ENCODE measurements around the gene APIP. TPM values are rescaled to one million over a fixed set of nuclear protein-coding genes. Genes with fewer than 3 reads are reported as not detected.

APIP gene
- total RNA-seq, 1 experiment from 2014 or later, result 42.6 TPM

- no TSS peak for BruUV-seq (replicated peaks)
- POLR2A ChIA-PET, result no interaction called here
- in situ Hi-C loops (cut with HindIII; ENCODE audit: low pct_unique_long_range_greater_than_20kb, low sequenced_read_pairs), result no loop called here
- CTCF ChIA-PET, result no interaction called here
- H3K4me1 ChIP-seq (ENCODE audit: control insufficient read depth, insufficient read depth, low read length), result no peaks in the 10 kb centered on the region
- H3K27me3 ChIP-seq (ENCODE audit: control insufficient read depth, insufficient read depth, low read length), result no peaks in the 10 kb centered on the region
- H3K4me3 ChIP-seq (ENCODE audit: low read depth in 2 of 2, low read length in 2 of 2), result no peak overlapping the region
- intact Hi-C loops (cut with micrococcal nuclease; ENCODE audit: unreplicated experiment), result no loop called here
- TF ChIP-seq TCF7L2 (IDR thresholded peaks at IDR 0.05; ENCODE audit: low read depth, low read length), result no peak
- TF ChIP-seq, protein P1, sequence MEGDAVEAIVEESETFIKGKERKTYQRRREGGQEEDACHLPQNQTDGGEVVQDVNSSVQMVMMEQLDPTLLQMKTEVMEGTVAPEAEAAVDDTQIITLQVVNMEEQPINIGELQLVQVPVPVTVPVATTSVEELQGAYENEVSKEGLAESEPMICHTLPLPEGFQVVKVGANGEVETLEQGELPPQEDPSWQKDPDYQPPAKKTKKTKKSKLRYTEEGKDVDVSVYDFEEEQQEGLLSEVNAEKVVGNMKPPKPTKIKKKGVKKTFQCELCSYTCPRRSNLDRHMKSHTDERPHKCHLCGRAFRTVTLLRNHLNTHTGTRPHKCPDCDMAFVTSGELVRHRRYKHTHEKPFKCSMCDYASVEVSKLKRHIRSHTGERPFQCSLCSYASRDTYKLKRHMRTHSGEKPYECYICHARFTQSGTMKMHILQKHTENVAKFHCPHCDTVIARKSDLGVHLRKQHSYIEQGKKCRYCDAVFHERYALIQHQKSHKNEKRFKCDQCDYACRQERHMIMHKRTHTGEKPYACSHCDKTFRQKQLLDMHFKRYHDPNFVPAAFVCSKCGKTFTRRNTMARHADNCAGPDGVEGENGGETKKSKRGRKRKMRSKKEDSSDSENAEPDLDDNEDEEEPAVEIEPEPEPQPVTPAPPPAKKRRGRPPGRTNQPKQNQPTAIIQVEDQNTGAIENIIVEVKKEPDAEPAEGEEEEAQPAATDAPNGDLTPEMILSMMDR (IDR thresholded peaks at IDR 0.05), result no peak
- no peak for TF ChIP-seq SIN3A (IDR thresholded peaks at IDR 0.05; ENCODE audit: borderline replicate concordance, insufficient read depth, low read depth, low read length)
- TF ChIP-seq, protein P2, sequence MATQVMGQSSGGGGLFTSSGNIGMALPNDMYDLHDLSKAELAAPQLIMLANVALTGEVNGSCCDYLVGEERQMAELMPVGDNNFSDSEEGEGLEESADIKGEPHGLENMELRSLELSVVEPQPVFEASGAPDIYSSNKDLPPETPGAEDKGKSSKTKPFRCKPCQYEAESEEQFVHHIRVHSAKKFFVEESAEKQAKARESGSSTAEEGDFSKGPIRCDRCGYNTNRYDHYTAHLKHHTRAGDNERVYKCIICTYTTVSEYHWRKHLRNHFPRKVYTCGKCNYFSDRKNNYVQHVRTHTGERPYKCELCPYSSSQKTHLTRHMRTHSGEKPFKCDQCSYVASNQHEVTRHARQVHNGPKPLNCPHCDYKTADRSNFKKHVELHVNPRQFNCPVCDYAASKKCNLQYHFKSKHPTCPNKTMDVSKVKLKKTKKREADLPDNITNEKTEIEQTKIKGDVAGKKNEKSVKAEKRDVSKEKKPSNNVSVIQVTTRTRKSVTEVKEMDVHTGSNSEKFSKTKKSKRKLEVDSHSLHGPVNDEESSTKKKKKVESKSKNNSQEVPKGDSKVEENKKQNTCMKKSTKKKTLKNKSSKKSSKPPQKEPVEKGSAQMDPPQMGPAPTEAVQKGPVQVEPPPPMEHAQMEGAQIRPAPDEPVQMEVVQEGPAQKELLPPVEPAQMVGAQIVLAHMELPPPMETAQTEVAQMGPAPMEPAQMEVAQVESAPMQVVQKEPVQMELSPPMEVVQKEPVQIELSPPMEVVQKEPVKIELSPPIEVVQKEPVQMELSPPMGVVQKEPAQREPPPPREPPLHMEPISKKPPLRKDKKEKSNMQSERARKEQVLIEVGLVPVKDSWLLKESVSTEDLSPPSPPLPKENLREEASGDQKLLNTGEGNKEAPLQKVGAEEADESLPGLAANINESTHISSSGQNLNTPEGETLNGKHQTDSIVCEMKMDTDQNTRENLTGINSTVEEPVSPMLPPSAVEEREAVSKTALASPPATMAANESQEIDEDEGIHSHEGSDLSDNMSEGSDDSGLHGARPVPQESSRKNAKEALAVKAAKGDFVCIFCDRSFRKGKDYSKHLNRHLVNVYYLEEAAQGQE (IDR thresholded peaks at IDR 0.05; ENCODE audit: insufficient read depth in 1 of 2, low read depth in 2 of 2, low read length in 1 of 2), result no peak
- no peak for TF ChIP-seq POLR2AphosphoS5 (IDR thresholded peaks at IDR 0.05; ENCODE audit: low read depth, low read length)
- ATAC-seq (no peak), DNase-seq (ENCODE audit: low read depth, low spot score) (no peak)
- H3K27ac ChIP-seq (ENCODE audit: low read length), result no peak overlapping the region
- no peaks in the 10 kb centered on the region for H3K9me3 ChIP-seq (ENCODE audit: control insufficient read depth, insufficient read depth, low read depth, low read length)
- no peaks in the 10 kb centered on the region for H3K36me3 ChIP-seq (ENCODE audit: control insufficient read depth, insufficient read depth, low read length)
Observed at GRCh38 chr11:34864424-34864823, 51.8 kb downstream of the APIP start.

GRCh38 chr11:34863048-34863447 is 53.1 kb downstream of the APIP start:
- Histone ChIP-seq H3K4me3 (ENCODE audit: low read depth in 2 of 2, low read length in 2 of 2) (no peak overlapping the region), H3K36me3 (ENCODE audit: control insufficient read depth, insufficient read depth, low read length) (no peaks in the 10 kb centered on the region), H3K4me1 (ENCODE audit: control insufficient read depth, insufficient read depth, low read length) (no peaks in the 10 kb centered on the region), H3K27me3 (ENCODE audit: control insufficient read depth, insufficient read depth, low read length) (no peaks in the 10 kb centered on the region), H3K27ac (ENCODE audit: low read length) (no peak overlapping the region), H3K9me3 (ENCODE audit: control insufficient read depth, insufficient read depth, low read depth, low read length) (no peaks in the 10 kb centered on the region)
- in situ Hi-C loops (cut with HindIII; ENCODE audit: low pct_unique_long_range_greater_than_20kb, low sequenced_read_pairs), result no loop called here
- ChIA-PET CTCF (no interaction called here), POLR2A (no interaction called here)
- intact Hi-C loops (cut with micrococcal nuclease; ENCODE audit: unreplicated experiment), result no loop called here
- ATAC-seq (no peak), DNase-seq (ENCODE audit: low read depth, low spot score) (no peak)
- BruUV-seq (replicated peaks), result no TSS peak
- TF ChIP-seq, protein P1 (IDR thresholded peaks at IDR 0.05), result no peak
- TF ChIP-seq, protein P2 (IDR thresholded peaks at IDR 0.05; ENCODE audit: insufficient read depth in 1 of 2, low read depth in 2 of 2, low read length in 1 of 2), result no peak
- no peak for TF ChIP-seq POLR2AphosphoS5 (IDR thresholded peaks at IDR 0.05; ENCODE audit: low read depth, low read length)
